ENCODE results near the gene SLC10A1. TPM values are rescaled to one million over a fixed set of nuclear protein-coding genes. Genes with fewer than 3 reads are reported as not detected.

SLC10A1 gene
- total RNA-seq, 1 donor from 2014 or later = not detected

DNA sequence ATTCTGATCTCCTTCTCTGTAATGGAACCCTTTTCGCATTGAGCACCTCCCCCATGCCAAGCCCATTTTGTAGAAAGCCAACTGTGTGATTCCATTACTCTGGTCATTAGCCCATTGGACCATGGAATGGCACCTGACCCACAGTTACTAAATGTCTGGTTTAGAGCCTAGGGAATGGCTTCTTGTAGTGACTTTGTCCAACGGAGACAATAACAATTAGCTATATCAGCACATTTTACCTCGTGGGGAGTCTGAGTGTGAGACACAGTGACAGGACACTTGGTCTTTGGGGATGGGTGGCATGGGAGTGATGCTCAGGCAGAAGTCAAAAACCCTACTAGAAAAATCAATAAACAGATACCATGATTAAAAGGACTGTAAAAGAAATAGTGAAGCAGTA is 10.4 kb downstream of the SLC10A1 start:
- H3K4me3 ChIP-seq = no peak overlapping the region
- ATAC-seq (no peak), DNase-seq (no peak)
- TF ChIP-seq CTCF (IDR thresholded peaks at IDR 0.05) = no peak
- intact Hi-C loops (cut with DNase I) = no loop called here
- peaks cover 21% of the 10 kb centered on the region for H3K36me3 ChIP-seq
- H3K27me3 ChIP-seq (ENCODE audit: low read depth) = no peaks in the 10 kb centered on the region
- H3K4me1 ChIP-seq = no peaks in the 10 kb centered on the region
- H3K9me3 ChIP-seq = no peaks in the 10 kb centered on the region
- H3K27ac ChIP-seq = no peak overlapping the region

DNA sequence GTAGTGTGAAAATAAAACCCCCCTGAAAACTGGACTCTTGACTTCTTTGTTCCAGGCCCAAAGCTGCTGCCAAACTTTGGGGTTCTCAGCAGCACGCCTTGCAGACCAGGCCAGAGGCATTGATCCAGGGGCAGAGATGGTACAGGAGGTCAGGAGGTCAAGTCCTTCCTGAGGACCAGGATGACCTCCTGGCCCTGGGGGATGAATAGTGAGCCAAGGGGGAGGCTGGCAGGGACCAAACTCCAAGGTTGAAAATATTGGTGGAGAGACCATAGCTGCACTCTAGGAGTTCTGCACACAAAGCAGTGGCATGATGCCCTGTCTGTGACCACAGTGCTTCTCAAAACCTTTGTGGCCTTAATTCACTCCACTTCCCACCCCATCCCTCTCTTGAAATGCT is 12.1 kb downstream of the SLC10A1 start:
- Histone ChIP-seq H3K4me1 (no peaks in the 10 kb centered on the region), H3K9me3 (no peaks in the 10 kb centered on the region), H3K27me3 (ENCODE audit: low read depth) (no peaks in the 10 kb centered on the region), H3K27ac (no peak overlapping the region), H3K4me3 (no peak overlapping the region), H3K36me3 (peaks cover 35% of the 10 kb centered on the region)
- intact Hi-C loops (cut with DNase I) = no loop called here
- DNase-seq = no peak
- no peak for TF ChIP-seq CTCF (IDR thresholded peaks at IDR 0.05)
- ATAC-seq = no peak

- TF ChIP-seq CTCF (IDR thresholded peaks at IDR 0.05) = no peak
- Histone ChIP-seq H3K4me1 (peaks cover 7% of the 10 kb centered on the region), H3K27ac (no peak overlapping the region), H3K27me3 (ENCODE audit: low read depth) (no peaks in the 10 kb centered on the region), H3K9me3 (no peaks in the 10 kb centered on the region), H3K4me3 (no peak overlapping the region), H3K36me3 (peaks cover 65% of the 10 kb centered on the region)
- ATAC-seq (no peak), DNase-seq (no peak)
- intact Hi-C loops (cut with DNase I) = no loop called here
These were observed 16.1 kb downstream of the SLC10A1 start for GRCh38 chr14:69780952-69781351.

GRCh38 chr14:69780092-69780491 is 16.9 kb downstream of the SLC10A1 start:
- Histone ChIP-seq H3K27ac (no peak overlapping the region), H3K4me3 (no peak overlapping the region), H3K27me3 (ENCODE audit: low read depth) (no peaks in the 10 kb centered on the region), H3K4me1 (peaks cover 7% of the 10 kb centered on the region), H3K9me3 (no peaks in the 10 kb centered on the region), H3K36me3 (peaks cover 67% of the 10 kb centered on the region)
- ATAC-seq (no peak), DNase-seq (no peak)
- intact Hi-C loops (cut with DNase I) = no loop called here
- no peak for TF ChIP-seq CTCF (IDR thresholded peaks at IDR 0.05)

GRCh38 chr14:69779088-69779487 is 18.0 kb downstream of the SLC10A1 start:
- H3K4me1 ChIP-seq = peaks cover 13% of the 10 kb centered on the region
- H3K4me3 ChIP-seq = no peak overlapping the region
- intact Hi-C loops (cut with DNase I) = no loop called here
- H3K9me3 ChIP-seq = no peaks in the 10 kb centered on the region
- no peaks in the 10 kb centered on the region for H3K27me3 ChIP-seq (ENCODE audit: low read depth)
- no peak for TF ChIP-seq CTCF (IDR thresholded peaks at IDR 0.05)
- ATAC-seq (no peak), DNase-seq (no peak)
- H3K36me3 ChIP-seq = peaks cover 77% of the 10 kb centered on the region
- H3K27ac ChIP-seq = no peak overlapping the region

Measured in lower lobe of right lung (tissue), 2 donors.